Measurements from ENCODE around the gene TXLNA. TPM values are rescaled to one million over a fixed set of nuclear protein-coding genes. Genes with fewer than 3 reads are reported as not detected.

TXLNA gene
- polyA plus RNA-seq, 10 donors = 27.8 to 44.4 (median 33.7) TPM

- peak; percentile 78 to 95 (median 89) for DNase-seq
These were observed 26.2 kb downstream of the TXLNA start, which contains the start of gene IQCC for GRCh38 chr1:32205401-32206370. Gene IQCC (plus strand): TSS chr1:32205671. CDS start chr1:32205682, 11 bp downstream.

DNA sequence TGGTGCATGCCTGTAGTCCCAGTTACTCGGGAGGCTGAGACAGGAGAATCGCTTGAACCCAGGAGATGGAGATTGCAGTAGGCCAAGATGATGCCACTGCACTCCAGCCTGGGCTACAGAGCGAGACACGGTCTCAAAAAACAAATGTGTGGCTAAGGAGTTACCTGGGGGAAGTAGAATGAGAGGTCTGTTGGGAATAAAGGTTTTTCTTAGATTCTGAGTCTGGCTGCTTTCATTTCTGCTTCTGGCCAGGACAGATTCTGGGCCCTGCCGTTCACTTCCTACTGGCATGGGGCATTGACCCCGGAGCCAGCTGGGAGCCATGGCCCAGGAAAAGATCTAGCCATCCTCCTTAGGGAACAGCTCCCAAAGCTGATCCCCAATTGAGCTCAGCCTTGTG, 29.0 kb downstream of the TXLNA start:
- no peak for DNase-seq

- DNase-seq = peak; percentile 53 to 62 (median 53)
These were observed 29.4 kb downstream of the TXLNA start, which contains the start of gene DCDC2B for GRCh38 chr1:32208891-32209328. Gene DCDC2B (plus strand): TSS chr1:32209089. CDS start chr1:32209094, 5 bp downstream.

DNA sequence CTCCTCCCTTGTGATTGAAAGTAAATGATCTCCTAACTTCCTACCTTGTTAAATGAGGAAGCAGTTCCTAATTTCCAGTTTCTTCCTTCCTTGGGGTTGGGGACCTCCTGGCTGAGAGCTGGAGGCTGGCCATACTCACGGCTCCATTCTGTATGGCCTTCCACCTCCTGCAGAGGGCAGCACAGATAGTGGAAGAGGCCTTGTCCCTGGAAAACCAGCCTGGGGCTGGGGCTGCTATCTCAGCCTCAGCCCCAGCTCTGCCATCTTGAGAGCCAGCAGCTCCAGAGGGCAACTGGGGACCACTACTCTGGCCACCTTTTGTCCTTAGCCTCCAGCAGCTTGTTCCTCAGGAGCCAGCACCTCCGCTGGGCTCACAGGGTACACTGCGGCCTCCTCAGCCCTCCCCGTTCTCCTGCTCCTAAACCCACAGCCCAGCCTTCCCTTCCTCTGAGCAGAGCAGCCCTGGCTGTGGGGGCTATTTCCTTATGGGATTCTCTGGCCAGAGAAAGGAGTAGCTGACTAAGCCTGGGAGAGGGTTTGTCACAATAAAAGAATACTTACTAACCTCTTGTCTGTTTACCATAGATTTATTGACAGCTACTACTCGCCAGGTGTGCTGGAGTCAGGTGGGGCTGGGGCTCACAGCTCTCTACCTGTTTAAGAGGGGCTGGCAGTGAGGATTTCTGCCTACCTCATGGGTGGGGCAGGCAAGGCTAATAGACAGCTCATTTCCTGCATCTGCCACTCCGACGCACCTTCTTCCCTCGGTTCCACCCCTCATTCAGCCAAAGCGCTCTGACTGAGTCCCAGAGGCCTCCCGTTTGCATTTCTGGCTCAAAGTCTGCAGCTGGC, 36.4 kb downstream of the TXLNA start:
- peak; percentile 33 to 70 (median 49) for DNase-seq

GRCh38 chr1:32216566-32216965, 37.1 kb downstream of the TXLNA start:
- no peak for DNase-seq

GRCh38 chr1:32219022-32219421, 39.5 kb downstream of the TXLNA start:
- no peak for DNase-seq

DNA sequence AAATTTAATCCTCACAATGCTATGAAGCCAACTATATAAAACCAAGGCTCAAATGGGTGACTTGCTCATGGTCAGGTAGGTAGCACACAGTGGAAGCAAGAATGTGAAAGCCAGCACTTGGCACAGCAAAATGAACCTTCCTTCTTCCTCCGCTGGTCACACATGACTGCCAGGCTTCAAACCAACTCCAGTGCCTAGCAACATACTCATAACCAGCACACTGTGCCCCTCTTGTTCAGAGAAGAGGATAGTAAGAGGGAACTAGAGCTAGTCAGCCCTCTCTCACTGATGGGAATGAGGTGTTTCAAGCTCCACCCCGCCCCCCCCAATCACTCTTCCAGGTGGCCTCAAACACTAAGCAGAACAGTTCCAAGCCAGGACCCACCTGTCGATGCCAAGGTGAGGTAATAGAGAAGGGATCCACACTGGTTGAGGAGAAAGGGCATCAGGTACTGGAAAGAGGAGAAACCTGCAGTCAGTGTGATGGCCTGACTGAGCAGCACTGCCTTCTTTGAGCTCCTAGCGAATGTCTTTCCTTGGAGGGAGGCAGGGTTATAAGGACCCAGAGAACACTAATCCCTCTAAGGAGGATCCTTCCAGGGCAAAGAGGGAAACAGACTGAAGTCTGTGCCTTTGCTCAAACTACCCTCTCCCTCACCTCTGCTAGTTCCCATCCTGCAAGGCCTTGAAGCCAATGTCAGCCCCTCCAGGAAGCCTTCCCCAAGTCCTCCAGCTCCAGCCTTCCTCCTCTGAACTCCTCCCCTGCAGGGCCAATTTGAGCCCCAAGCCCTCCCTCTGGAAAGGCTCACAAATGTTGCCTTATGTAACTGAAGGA, 41.5 kb downstream of the TXLNA start:
- DNase-seq = no peak

- DNase-seq = no peak
These were observed 42.1 kb downstream of the TXLNA start for GRCh38 chr1:32221581-32221979.

DNA sequence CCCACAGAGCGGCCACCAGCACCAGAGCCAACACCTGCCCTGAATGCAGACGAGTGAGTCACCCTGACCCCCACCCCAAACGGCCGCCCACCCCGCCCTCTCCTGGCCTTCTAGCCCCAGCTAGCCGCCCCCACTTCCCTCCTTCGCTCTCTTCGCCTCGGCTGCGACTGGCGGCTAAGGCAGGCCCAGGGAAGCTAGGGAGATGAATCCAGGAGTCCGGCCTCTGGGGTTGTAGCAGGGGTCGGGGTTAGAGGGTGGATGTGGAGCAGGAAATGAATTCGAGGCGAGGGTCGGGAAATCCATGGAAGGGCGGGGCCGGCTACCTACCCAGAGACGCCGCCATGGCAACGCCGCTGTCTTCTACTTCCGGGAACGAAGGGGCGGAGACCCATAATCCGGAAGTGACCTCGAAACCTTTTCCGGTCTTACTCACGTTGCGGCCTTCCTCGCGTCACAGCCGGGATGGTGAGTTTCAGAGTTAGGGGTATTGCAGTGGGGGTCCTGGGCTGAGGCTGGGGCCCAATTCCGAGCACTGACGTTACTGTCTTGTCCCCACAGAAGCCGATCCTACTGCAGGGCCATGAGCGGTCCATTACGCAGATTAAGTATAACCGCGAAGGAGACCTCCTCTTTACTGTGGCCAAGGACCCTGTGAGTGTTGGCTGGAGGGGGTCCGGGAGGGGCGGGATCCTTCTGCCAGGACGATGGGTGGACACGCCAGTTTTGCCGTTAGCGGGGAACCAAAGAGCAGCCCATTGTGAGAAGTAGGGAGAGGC, 42.7 kb downstream of the TXLNA start, which contains the start of the genes EIF3I and TMEM234:
Gene EIF3I, plus strand, starts transcription at position 428 of the 776 bp plus-strand sequence. Its CDS starts 35 bp downstream, at position 463.
Gene TMEM234, minus strand, starts transcription at position 374 of the 776 bp plus-strand sequence. Its CDS starts 31 bp downstream, at position 343.
- peak; percentile 92 to 97 (median 96) for DNase-seq

- DNase-seq = no peak
These were observed 44.2 kb downstream of the TXLNA start for GRCh38 chr1:32223683-32224082.

DNA sequence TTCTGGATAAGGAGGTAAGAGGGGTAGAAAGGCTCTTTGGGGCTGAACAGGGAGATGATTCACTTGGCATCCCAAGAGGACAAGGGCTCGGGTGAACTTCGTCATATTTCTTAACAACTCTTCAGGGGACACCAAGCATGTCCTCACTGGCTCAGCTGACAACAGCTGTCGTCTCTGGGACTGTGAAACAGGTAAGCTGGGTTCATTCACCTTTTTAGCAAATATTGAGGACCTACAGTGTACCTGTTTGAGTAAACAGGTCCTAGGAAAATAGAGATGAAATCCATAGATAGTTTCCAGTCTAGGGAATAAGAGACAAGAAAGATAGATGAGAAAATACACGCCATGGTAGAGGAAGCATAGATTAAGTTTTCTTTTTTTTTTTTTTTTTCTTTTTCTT, 44.8 kb downstream of the TXLNA start:
- DNase-seq = no peak

- no peak for DNase-seq
These were observed 49.3 kb downstream of the TXLNA start for GRCh38 chr1:32228771-32229170.

DNA sequence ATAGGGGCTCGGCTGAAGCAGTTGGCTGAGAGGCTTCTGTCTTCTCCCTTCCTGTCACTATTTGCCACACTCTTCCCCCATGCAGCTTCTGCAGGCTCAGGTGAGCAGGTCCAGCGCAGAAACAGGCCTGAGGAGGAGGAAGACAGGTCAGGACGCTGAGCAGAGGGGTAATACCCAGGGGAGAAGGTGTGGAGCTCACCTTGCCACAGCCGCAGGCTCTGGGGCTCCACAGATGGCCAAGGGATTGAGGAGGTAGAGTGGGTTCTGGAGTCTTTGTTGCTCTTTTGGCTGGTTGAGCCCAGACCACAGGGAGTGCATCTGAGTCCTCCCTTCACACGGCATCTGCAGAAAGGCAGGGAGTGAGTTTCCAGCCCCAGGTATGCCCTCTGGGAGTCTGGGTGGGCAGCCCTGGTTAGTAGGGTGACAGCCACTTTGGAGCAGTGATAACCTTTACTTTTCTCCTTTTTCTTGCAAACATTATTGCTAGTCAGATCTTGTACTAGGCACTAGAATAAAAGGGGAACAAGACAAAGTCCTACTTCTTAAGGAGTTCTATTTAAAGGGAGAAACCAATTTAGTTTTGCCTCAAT, 52.5 kb downstream of the TXLNA start:
- no peak for DNase-seq

GRCh38 chr1:32232558-32233304, 53.3 kb downstream of the TXLNA start:
- no peak for DNase-seq

DNA sequence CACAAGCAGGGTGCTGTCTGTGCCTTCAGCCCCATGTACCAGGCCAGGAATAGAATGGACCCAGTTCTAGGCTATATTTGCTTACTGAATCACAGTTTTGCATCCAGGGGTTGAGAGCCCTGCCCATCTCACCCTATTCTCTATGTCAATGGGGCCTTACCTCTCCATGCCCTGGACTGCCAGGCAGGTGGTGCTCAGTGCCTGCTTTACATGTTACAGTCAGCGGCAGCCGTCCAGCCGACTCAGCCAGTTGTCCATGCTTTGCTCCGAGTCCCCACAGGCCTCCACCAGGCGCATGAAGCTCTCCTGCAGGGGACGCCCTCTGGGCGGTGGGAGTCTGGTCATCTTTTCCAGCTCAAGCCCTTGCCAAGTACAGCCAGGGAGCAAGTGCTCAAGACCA, 55.3 kb downstream of the TXLNA start:
- DNase-seq = no peak

- DNase-seq = no peak
These were observed 59.9 kb downstream of the TXLNA start for GRCh38 chr1:32239337-32239736.

DNA sequence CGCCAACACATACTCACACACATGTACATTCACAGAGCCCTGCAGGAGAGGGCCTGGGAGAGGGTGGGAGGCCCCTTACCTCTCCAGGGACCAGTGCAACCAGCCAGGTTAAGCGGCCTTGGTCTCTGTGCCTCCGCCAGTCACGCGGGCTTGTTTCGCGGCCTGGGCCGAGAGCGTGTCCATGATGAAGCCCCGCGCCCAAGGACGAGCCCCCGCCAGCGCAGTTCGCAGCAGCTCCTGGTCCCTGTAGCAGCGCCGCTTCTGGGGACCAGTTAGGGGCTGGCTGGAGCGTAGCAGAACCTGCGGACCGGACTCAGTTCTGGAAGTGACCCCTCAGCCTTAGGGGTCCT, 60.3 kb downstream of the TXLNA start:
- no peak for DNase-seq

GRCh38 chr1:32240140-32240951, 60.9 kb downstream of the TXLNA start:
- peak in 2 of 3 donors; percentile 53 to 77 for DNase-seq
